Uterus (tissue), 2 donors: ENCODE data around the gene GNL3.

Experiments
- CTCF ChIP-seq, 4 experiments: fragments of 200-600 bp in 2 of 4; fragments of 450-650 bp in 2 of 4; sonication (generic) in 2 of 4; IDR thresholded peaks; one replicate each; pipeline ENCODE4 v1.5.1; 2016 to 2019; ENCODE audit warnings: antibody characterized with exemption in 4 of 4, mild to moderate bottlenecking in 2 of 4, moderate library complexity in 1 of 4
- POLR2A ChIP-seq, 2 donors: fragments of 450-650 bp; IDR thresholded peaks; one replicate each; pipeline ENCODE4 v1.6.1; 2016; ENCODE audit warnings: antibody characterized with exemption in 2 of 2, mild to moderate bottlenecking in 1 of 2, moderate library complexity in 1 of 2

- TF ChIP-seq POLR2A (IDR thresholded peaks at IDR 0.05) (no peak), CTCF (IDR thresholded peaks at IDR 0.05) (no peak)
Measured at GRCh38 chr3:52697632-52697965, 11.8 kb downstream of the GNL3 start.
